Breast epithelium (tissue), 4 donors: Measurements from ENCODE around the gene GATAD2B. TPM values are rescaled to one million over a fixed set of nuclear protein-coding genes. Genes with fewer than 3 reads are reported as not detected.

Source experiments
- DNase-seq, 2 donors: peaks; one replicate each; pipeline ENCODE4 v3.0.0-alpha.2; 2019; ENCODE audit warnings: low spot score in 2 of 2
- H3K27ac ChIP-seq, 2 donors: fragments of 200-600 bp; sonication (generic) in 1 of 2; one replicate each; pipeline ENCODE4 v1.5.1; 2016 to 2019; ENCODE audit warnings: mild to moderate bottlenecking in 1 of 2
- H3K27me3 ChIP-seq, 2 donors: fragments of 200-600 bp; sonication (generic) in 1 of 2; one replicate each; pipeline versions ENCODE4 v1.5.1 to v1.6.0; 2017 to 2019; ENCODE audit warnings: control low read depth in 1 of 2, mild to moderate bottlenecking in 1 of 2
- H3K36me3 ChIP-seq: fragments of 200-600 bp; one replicate; pipeline ENCODE4 v1.5.1; 2019
- H3K4me1 ChIP-seq, 2 donors: fragments of 200-600 bp; sonication (generic); one replicate each; pipeline ENCODE4 v1.5.1; 2016 to 2019; ENCODE audit warnings: control low read depth in 1 of 2
- H3K4me3 ChIP-seq, 3 donors: fragments of 200-600 bp; sonication (generic); 1 replicate in 2 of 3; 2 replicates in 1 of 3; pipeline ENCODE4 v1.5.1; 2016 to 2019; ENCODE audit warnings: mild to moderate bottlenecking in 3 of 3, moderate library complexity in 2 of 3
- H3K9me3 ChIP-seq, 2 donors: fragments of 200-600 bp; sonication (generic) in 1 of 2; one replicate each; pipeline ENCODE4 v1.5.1; 2016 to 2019; ENCODE audit warnings: control low read depth in 1 of 2
- CTCF ChIP-seq, 3 donors: fragments of 450-650 bp; IDR thresholded peaks; one replicate each; pipeline ENCODE4 v1.5.1; 2016 to 2017; ENCODE audit warnings: antibody characterized with exemption in 3 of 3, mild to moderate bottlenecking in 3 of 3, moderate library complexity in 3 of 3
- POLR2A ChIP-seq: fragments of 450-650 bp; IDR thresholded peaks from one replicate; pipeline ENCODE4 v1.6.1; 2016; ENCODE audit warnings: antibody characterized with exemption, mild to moderate bottlenecking, moderate library complexity
- POLR2AphosphoS5 ChIP-seq, 3 donors: sonication (generic); formaldehyde crosslinking; IDR thresholded peaks; one replicate each; pipeline ENCODE4 v1.6.1; 2017; ENCODE audit warnings: antibody characterized with exemption in 3 of 3
- intact Hi-C: fragments of 100-400 bp; cut with DNase I; formaldehyde crosslinking; loops from one replicate; pipeline ENCODE4 v1.15.1; 2023; ENCODE audit warnings: low total_unique reads
- total RNA-seq, 3 donors: library from RNA; depleted of rRNA; stranded (reverse); fragments of >200 nt; gene quantifications; one replicate each; pipeline ENCODE4 v1.1.0, GENCODE V29; 2016

Gene GATAD2B
- total RNA-seq, 3 donors from 2014 or later, result 18.7 to 21.2 (median 20.0) TPM

DNA sequence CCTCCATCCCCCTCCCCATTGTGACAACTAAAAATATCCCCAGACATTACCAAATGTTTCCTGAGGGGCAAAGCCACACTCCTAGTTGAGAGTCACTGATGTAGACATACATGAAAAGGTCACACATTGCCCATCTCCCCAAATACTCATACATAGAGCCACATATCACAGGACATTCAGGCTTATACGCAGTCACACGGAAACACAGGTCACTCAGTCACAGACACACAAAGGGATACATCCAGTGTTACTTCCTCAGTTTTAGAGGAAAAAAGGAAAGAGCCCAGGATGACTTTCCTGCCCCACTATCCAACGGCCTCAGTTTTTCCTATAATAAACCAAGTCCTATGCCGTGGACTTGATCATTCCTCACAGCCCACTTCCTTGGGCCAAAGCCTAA is 38.6 kb upstream of the GATAD2B start:
- peaks cover 8 to 17% of the 10 kb centered on the region in 2 donors for H3K4me1 ChIP-seq
- intact Hi-C loops, result no loop called here

DNA sequence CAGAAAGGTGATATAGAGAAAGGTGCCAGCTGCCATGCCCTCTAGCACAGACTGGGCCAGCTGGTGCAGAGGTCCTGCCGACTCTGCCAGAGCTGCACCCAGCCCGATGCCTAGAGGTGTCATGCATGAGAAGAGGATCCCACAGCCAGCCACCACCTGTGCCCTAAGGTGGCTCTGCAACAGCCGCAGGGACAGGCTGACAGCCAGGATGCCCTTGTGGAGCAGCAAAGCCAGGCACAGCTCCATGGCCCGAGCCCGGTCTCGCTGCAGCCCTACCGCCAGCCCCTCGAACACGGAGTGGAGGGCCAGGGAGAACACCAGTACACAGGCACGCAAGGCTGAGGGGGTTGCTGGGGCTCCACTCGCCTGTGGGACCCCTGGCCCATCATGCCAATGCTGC is 37.4 kb upstream of the GATAD2B start:
- TF ChIP-seq POLR2AphosphoS5 (IDR thresholded peaks at IDR 0.05), result no peak
- TF ChIP-seq CTCF (IDR thresholded peaks at IDR 0.05), result no peak
- TF ChIP-seq POLR2A, result no peak
- no peaks in the 10 kb centered on the region for H3K27me3 ChIP-seq
- H3K27ac ChIP-seq, result peak overlapping the region; percentile 91 to 95
- intact Hi-C loops, result no loop called here
- peaks cover 10 to 17% of the 10 kb centered on the region in 2 donors for H3K4me1 ChIP-seq
- no peaks in the 10 kb centered on the region for H3K9me3 ChIP-seq
- DNase-seq, result no peak
- H3K36me3 ChIP-seq, result no peaks in the 10 kb centered on the region
- no peak overlapping the region for H3K4me3 ChIP-seq

More for the DNA sequence above, 38.6 kb upstream of the GATAD2B start:
- peak overlapping the region in 2 of 3 donors; percentile 59 to 85 for H3K4me3 ChIP-seq
- DNase-seq, result no peak
- no peak for TF ChIP-seq CTCF (IDR thresholded peaks at IDR 0.05)
- TF ChIP-seq POLR2A, result no peak
- TF ChIP-seq POLR2AphosphoS5 (IDR thresholded peaks at IDR 0.05), result no peak
- no peaks in the 10 kb centered on the region for H3K27me3 ChIP-seq
- peak overlapping the region; percentile 95 to 98 for H3K27ac ChIP-seq
- H3K36me3 ChIP-seq, result no peaks in the 10 kb centered on the region
- H3K9me3 ChIP-seq, result no peaks in the 10 kb centered on the region

DNA sequence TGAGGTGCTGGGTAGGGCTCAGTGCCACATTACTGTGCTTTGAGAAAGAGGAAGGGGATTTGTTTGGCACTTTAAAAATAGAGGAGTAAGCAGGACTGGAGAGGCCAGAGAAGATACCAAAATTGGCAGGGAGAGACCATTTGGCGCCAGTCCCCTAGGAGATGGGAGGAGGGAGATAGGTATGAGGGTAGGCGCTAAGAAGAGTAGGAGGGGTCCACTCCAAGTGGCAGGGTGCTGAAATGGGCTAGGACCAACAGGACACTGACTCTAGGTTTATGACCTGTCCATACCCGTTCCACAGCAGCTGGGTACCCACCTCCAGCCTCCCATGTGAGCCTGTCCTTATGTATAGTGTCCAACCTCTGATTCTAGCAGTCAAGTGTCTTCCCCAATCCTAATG is 36.7 kb upstream of the GATAD2B start:
- TF ChIP-seq POLR2AphosphoS5 (IDR thresholded peaks at IDR 0.05), result no peak
- no peak for TF ChIP-seq POLR2A
- no peak for TF ChIP-seq CTCF (IDR thresholded peaks at IDR 0.05)
- Histone ChIP-seq H3K27ac (peak overlapping the region; percentile 91 to 95), H3K27me3 (no peaks in the 10 kb centered on the region), H3K4me1 (peaks cover 10 to 17% of the 10 kb centered on the region in 2 donors), H3K9me3 (no peaks in the 10 kb centered on the region), H3K4me3 (no peak overlapping the region), H3K36me3 (no peaks in the 10 kb centered on the region)
- no peak for DNase-seq
- intact Hi-C loops, result no loop called here

- H3K9me3 ChIP-seq, result no peaks in the 10 kb centered on the region
- H3K4me3 ChIP-seq, result peak overlapping the region; percentile 93 to 95 (median 94)
- no peaks in the 10 kb centered on the region for H3K27me3 ChIP-seq
- peak overlapping the region; percentile 91 to 95 for H3K27ac ChIP-seq
- no peak for DNase-seq
- TF ChIP-seq POLR2AphosphoS5 (IDR thresholded peaks at IDR 0.05), result no peak
- no peak for TF ChIP-seq CTCF (IDR thresholded peaks at IDR 0.05)
- TF ChIP-seq POLR2A, result no peak
- H3K36me3 ChIP-seq, result no peaks in the 10 kb centered on the region
- intact Hi-C loops, result no loop called here
- peaks cover 10 to 17% of the 10 kb centered on the region in 2 donors for H3K4me1 ChIP-seq
Observed at GRCh38 chr1:153958961-153959260, 36.1 kb upstream of the GATAD2B start.

DNA sequence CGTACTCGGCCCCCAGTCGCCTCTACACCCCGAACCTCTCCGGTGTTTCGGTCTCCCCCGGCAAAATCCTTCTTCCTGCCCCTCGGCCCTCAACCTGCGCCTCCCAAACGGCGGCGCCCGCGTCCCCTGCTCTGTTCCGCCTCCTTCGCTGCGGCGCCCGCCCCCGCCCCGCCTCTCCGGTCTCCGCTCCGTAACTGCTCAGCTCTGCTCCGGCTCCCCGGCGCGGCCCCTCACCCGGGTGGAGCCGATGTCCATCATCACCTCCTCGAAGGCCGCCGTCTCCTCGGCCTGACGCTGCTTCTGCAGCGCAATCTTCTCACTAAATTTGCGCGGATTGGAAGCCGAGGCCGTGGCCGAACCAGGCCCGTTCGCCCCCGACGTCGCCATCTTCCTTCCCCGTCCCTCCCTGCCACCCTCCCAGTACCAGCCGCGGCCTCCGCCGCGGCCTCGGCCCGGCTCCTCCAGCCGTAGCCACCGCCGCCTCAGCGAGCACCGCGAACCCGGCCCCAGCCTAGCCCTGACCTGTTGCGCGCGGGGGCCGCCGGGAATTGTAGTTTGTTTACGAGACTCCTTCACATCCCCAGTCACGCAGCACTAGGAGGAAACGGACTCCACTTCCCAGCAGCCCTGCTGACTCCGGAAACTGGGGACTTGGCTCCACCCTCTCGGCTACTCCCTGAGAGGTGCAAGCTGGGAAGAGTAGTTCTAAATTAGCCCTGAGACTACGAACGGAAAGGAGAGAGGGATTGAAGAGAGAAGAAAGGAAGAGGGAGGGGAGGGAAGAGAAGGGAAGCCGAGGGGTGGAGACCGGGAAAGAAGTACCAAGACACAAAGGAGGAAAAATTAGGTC is 35.6 kb upstream of the GATAD2B start, which contains the start of gene CRTC2:
TSS of gene CRTC2 (minus strand) at position 502 of the 850 bp plus-strand sequence. CDS start at position 387, 115 bp downstream.
- intact Hi-C loops, result no loop called here
- Histone ChIP-seq H3K36me3 (no peaks in the 10 kb centered on the region), H3K27ac (peak within 1 kb of the TSS; percentile 91 to 95), H3K4me1 (peaks cover 10 to 17% of the 10 kb centered on the region in 2 donors), H3K4me3 (peak within 1 kb of the TSS; percentile 93 to 95 (median 94)), H3K27me3 (no peaks in the 10 kb centered on the region), H3K9me3 (no peaks in the 10 kb centered on the region)
- TF ChIP-seq POLR2A (peak; percentile 64), CTCF (IDR thresholded peaks at IDR 0.05) (no peak), POLR2AphosphoS5 (IDR thresholded peaks at IDR 0.05) (peak; percentile 79 to 91 (median 90))
- peak; percentile 97 to 99 for DNase-seq
